HG02981 (cell line): ENCODE measurements around the gene CDC14A.

Experiments
- ATAC-seq: cut with Tn5 transposase; IDR thresholded peaks from one replicate; pipeline ENCODE4 v1.9.1; 2021; ENCODE audit warnings: mild to moderate bottlenecking, moderate library complexity; ENCODE audit not compliant: unreplicated experiment

The CDC14A gene

GRCh38 chr1:100441146-100441545 lies 88.8 kb downstream of the CDC14A start:
- no peak for ATAC-seq

DNA sequence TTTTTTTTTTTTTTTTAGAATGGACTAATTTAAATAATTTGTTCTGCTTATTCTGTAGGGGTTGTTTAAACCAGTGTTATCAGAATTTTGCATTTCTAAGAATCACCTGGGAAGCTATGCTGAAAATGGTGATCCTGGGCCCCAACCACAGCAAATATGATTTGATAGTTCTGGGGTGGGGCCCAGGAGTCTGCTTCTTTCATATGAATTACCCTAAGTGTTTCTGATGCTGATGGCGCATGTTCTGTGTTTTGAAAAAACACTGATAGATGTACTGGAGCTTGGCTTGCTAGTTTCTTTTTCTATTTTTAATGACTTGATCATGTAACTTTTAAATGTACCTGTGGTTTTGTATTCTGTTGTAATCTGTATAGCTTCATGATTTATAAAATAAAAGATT lies 89.3 kb downstream of the CDC14A start:
- no peak for ATAC-seq

- peak; percentile 71 for ATAC-seq
Measured at GRCh38 chr1:100443811-100444571, 91.7 kb downstream of the CDC14A start.

DNA sequence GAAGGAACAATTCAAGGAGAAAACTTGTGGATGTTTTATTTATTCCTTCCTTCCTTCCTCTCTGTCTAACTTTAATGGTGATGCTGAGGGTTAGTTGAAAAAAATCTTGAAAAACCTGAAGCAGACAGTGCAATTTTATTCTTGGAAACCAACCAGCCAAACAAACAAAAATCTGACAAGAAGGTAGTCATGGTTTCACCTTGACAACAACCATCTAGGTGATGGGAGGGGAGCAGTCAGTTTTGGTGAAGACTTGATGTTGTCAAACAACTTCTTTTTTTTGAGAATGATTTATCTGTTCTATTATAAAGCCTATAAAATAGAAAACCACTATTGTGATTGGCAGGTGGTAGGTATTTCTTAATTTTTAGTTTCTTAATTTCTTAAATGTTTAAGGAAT lies 93.3 kb downstream of the CDC14A start:
- ATAC-seq: no peak

DNA sequence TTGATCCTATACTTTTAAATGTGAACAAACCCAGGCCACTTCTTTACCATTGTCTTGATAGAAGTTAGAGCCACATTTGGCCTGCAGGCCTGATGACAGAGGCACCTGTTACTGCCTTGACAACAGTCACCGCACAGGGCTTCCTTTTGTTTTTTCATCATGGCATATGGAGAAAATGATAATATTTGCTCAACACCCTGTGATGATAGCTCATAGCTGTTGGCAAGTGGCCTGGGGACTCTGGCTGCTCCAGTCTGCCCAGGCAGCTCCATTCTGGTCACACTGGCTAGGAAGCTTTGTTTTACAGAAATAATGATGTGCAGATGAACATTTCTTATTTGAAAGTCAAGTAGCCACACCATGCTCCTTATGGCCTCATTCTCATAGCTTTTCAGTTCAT lies 96.1 kb downstream of the CDC14A start:
- no peak for ATAC-seq

- no peak for ATAC-seq
Measured at GRCh38 chr1:100449477-100449876, 97.2 kb downstream of the CDC14A start.

DNA sequence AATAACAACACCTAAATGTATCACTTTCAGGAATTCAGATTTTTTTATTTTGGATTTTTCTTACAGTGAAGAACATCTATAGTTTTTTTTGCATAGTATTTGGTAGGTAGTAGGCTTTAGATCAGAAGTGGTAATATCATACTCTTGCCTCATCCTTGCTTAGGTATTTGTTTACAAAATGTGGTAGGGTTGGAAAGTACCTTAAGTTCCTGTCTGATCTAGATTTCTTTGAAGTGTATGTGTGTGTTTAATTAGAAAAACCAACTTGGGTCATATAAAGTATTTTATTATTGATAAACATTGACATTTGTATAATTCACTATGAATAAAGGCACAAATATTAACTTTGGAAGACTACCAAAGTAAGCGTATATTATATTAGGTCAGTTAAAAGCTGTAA lies 100.3 kb downstream of the CDC14A start:
- peak; percentile 65 for ATAC-seq

DNA sequence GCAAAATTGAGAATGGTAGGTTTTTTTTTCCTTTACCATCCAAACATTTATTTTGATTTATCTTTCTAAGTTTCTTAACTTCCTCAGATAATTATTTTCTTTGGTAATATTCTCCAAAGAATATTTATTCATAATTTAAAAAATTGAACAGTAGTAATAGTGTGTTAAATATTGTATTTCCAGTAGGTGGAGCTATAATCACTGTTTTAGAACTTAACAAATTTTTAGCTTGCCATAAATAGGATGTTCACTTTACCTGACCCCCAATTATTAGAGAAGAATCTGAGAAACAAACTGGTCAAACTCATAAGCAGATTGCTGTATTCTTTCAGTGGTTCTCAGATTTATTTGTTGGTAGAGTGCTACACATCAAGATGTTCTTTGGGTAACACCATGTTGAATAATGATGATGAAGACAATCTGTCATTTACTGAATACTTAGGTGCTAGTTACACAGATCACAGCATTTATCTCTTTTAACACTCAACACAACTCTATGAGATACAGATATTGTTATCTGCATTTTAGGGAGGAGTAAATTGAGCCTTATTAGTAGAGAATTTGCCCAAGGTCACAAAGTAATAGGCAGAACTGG lies 103.3 kb downstream of the CDC14A start:
- no peak for ATAC-seq

- ATAC-seq: no peak
Measured at GRCh38 chr1:100456880-100457279, 104.6 kb downstream of the CDC14A start.

DNA sequence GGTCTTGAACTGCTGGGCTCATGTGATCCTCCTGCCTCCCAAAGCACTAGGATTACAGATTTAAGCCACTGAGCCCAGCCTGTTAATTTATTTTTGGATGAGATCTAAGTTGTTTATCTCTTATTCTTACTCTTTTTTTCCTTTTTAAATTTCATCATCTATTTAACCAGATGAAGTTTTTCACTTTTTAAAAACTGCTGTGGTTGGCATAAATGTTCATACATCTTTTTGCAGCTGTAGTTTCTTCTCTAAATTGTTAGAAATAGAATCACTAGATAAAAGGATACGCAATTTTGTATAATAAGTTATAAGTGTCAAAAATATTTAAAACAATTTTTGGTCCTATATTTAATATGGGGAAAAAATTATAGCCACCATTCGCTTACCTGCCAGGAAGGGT lies 105.4 kb downstream of the CDC14A start:
- ATAC-seq: no peak

- ATAC-seq: no peak
Measured at GRCh38 chr1:100458661-100459357, 106.5 kb downstream of the CDC14A start.

DNA sequence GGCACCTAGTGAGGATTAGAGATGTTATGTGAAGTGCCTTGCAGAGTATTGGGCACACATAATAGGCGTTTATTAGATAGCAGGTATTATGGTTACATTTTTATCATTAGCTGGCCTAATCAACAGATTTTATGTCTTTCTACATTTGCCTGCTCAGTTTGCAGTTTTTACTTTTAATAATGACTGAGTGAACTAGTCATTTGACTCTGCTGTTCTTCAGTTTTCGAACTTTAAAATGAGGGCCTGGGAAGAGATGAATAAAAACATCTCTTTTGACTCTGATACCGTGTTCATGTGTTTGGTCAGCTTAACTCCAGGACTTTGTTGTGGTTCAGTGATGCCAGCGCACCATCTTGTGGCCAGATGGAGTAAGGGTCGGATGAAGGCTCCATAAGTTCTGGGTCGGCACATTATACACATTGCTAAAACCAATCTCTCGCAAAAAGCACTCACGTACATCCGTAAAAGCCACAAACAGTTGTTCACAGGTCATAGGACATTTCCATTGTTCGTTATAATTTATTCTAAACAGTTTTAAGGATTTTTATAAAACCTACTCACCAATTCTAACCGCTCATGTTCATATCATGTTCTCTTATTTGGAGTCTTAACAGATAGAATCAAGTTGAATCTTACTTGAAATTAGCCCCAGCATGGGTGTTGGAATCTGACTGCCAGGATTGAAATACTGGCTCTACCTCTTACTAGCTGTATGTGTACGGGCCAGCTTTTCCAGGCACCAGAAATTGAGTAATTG lies 107.2 kb downstream of the CDC14A start:
- peak; percentile 82 for ATAC-seq

- no peak for ATAC-seq
Measured at GRCh38 chr1:100461222-100461621, 108.9 kb downstream of the CDC14A start.

DNA sequence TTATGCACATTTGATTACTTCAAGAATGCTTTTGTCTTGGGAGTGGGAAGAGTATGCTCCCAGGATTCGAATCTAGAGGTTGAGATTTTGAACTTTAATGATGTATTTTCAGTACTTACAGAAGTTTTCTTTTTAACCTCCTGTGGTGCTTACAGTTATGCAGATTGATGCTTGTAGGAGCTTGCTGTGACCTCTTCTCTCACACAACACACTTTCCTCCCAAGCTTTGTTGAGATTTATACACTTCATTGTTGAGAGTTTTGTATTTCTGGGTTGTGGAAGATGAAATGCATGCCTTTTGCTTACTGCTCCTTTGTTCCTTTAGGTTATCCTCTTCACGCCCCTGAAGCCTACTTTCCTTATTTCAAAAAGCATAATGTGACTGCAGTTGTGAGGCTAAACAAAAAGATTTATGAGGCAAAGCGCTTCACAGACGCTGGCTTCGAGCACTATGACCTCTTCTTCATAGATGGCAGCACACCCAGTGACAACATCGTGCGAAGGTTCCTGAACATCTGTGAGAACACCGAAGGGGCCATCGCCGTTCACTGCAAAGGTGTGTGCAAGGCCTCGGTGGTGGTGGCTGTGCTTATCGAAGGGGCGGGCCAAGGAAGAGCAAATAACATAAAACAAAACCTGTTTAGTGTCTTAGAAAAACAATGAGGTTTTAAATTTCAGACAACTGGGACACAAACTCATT lies 110.2 kb downstream of the CDC14A start:
- no peak for ATAC-seq

- ATAC-seq: peak; percentile 82
Measured at GRCh38 chr1:100463791-100464424, 111.6 kb downstream of the CDC14A start.

- no peak for ATAC-seq
Measured at GRCh38 chr1:100469578-100469977, 117.3 kb downstream of the CDC14A start.

DNA sequence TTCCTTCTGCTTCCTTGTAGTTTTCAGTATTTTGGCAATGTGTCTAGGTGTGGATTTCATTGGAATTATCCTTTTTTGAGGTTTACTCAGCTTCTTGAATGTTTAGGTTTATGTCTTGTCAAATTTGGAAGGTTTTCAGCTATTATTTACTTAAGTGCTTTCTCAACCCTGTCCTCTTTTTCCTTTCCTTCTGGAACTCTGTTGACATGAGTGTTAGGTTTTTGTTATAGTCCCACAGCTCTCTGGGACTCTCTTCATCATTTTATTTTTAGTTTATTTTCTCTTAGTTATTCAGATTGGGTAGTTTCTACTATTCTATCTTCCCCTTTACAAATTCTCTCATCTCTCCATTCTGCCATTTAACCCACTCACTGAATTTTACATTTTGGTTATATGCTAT lies 122.5 kb downstream of the CDC14A start:
- no peak for ATAC-seq

DNA sequence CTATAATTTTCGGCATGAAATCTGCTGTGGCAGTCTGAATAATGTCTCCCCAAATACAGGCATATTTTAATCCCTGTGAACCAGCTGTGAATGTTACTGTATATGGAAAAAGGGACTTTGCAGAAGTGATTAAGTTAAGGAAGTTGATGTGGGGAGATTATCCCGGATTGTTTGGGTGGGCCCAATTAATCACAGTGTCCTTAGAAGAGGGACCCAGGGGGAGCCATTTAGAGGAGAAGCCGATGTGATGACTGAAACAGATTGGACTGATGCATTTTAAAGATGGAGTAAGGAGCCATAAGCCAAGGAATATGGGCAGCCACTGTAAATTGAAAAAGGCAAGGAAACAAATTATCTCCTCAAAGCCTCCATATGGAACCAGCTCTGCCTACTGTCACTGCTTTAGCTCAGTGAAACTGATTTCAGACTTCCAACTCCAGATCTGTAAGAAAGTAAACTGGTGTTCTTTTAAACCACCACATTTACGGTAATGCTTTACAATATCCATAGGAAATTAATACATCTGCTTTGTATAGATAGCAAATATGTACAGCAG lies 124.5 kb downstream of the CDC14A start:
- ATAC-seq: no peak

- ATAC-seq: no peak
Measured at GRCh38 chr1:100478816-100479215, 126.5 kb downstream of the CDC14A start.
